GM19372 (cell line): ENCODE data around the gene KIF2C.
A peak's percentile ranks its signal among the peaks of the same experiment; 100 is the strongest.
"Not testable (repeated sequence)": the region's sequence is repeated elsewhere in the genome, so short reads cannot be mapped to it uniquely, and the experiment has no call there.

Experiments used
- ATAC-seq: cut with Tn5 transposase; IDR thresholded peaks from one replicate; pipeline ENCODE4 v1.9.1; 2021; ENCODE audit warnings: mild to moderate bottlenecking, low read depth, moderate library complexity; ENCODE audit not compliant: unreplicated experiment

KIF2C gene

GRCh38 chr1:44717653-44718052, 22.0 kb upstream of the KIF2C start:
- no peak for ATAC-seq

GRCh38 chr1:44718091-44718490, 21.5 kb upstream of the KIF2C start:
- no peak for ATAC-seq

- no peak for ATAC-seq
Observed at GRCh38 chr1:44719318-44719717, 20.3 kb upstream of the KIF2C start.

- no peak for ATAC-seq
Observed at GRCh38 chr1:44720281-44720680, 19.4 kb upstream of the KIF2C start.

GRCh38 chr1:44721485-44722361, 17.9 kb upstream of the KIF2C start:
- ATAC-seq = peak; percentile 83

GRCh38 chr1:44723064-44723463, 16.6 kb upstream of the KIF2C start:
- ATAC-seq = no peak

- ATAC-seq = no peak
Observed at GRCh38 chr1:44723496-44724295, 15.9 kb upstream of the KIF2C start.

- no peak for ATAC-seq
Observed at GRCh38 chr1:44724296-44724954, 15.2 kb upstream of the KIF2C start.

- no peak for ATAC-seq
Observed at GRCh38 chr1:44724955-44725698, 14.5 kb upstream of the KIF2C start.

GRCh38 chr1:44730741-44731512, 8.7 kb upstream of the KIF2C start, which contains the start of gene RNU5D-1:
Gene RNU5D-1, minus strand, starts transcription at chr1:44731170.
- peak; percentile 63 for ATAC-seq

- ATAC-seq = no peak
Observed at GRCh38 chr1:44733365-44733764, 6.3 kb upstream of the KIF2C start.

GRCh38 chr1:44733784-44734183, 5.9 kb upstream of the KIF2C start:
- ATAC-seq = no peak

GRCh38 chr1:44735992-44736391, 3.6 kb upstream of the KIF2C start:
- no peak for ATAC-seq

- ATAC-seq = not testable (repeated sequence)
Observed at GRCh38 chr1:44738953-44739306, 707 bp upstream of the KIF2C start.

- no peak for ATAC-seq
Observed at GRCh38 chr1:44740179-44740617, 561 bp downstream of the KIF2C start.

GRCh38 chr1:44743211-44743610, 3.6 kb downstream of the KIF2C start:
- no peak for ATAC-seq

- ATAC-seq = no peak
Observed at GRCh38 chr1:44747878-44748277, 8.2 kb downstream of the KIF2C start.

GRCh38 chr1:44757420-44757819, 17.8 kb downstream of the KIF2C start:
- no peak for ATAC-seq

- ATAC-seq = no peak
Observed at GRCh38 chr1:44759077-44759476, 19.4 kb downstream of the KIF2C start.

- ATAC-seq = no peak
Observed at GRCh38 chr1:44760876-44761275, 21.2 kb downstream of the KIF2C start.
